ENCODE measurements around the gene ZBTB47.

Gene ZBTB47

DNA sequence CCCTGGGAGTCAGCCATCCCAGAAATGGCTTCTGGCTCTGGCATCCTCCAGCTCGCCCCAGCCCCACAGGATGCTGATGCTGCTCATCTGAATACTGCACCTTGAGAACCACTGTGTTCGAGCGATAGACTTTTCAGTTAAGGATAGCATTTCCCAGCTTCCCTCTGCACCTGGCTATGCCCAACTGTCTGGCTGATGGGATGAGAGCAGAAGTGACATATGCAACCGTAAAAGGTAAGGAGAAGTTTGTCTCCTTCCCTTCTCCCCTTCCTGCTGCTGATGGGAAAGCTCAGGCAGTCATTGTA is 58.8 kb downstream of the ZBTB47 start:
- DNase-seq (ENCODE audit: low read depth in 2 of 2), result no peak

GRCh38 chr3:42712688-42713372 is 59.3 kb downstream of the ZBTB47 start:
- DNase-seq (ENCODE audit: low read depth in 2 of 2), result no peak

- DNase-seq (ENCODE audit: low read depth in 2 of 2), result no peak
Observed at GRCh38 chr3:42713747-42714146, 60.2 kb downstream of the ZBTB47 start.

DNA sequence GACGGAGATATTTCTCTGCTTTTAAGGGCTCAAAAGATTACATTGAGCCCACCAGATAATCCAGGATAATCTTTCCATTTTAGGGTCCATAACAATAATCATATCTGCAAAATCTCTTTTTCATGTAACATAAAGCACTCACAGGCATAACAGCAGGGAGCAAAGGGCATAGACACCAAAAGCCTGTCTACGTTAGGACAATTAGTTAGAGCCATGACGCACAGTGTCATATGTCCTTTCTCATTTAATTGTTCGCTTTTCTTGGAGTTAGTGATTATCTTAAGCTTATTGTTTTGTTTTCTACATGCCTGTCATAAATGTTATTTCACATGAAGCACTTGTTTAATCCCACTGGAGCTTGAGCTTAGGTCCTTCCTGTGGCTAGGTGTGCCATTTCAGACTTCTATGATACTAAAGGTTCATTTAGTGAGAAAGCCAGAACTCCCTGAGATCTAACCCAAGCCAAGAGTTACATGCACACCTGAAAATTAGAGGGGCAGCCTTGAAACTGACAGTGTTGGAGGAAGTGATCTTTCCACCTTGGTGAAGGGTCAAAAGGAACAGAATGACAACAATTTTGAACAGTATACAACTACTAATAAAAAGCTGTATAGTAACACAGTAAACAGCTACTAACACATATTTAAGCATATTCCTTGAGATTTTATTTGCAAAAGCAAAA is 60.8 kb downstream of the ZBTB47 start:
- DNase-seq (ENCODE audit: low read depth in 2 of 2), result no peak

Data from stimulated activated CD4-positive, alpha-beta T cell treated with anti-CD3 and anti-CD28 coated beads, Interleukin-1b, Interleukin-23, amount 100 ng/mL, for 1 hour (primary cell).